ENCODE data around the gene PGPEP1.
"Not testable (repeated sequence)": the region's sequence is repeated elsewhere in the genome, so short reads cannot be mapped to it uniquely, and the experiment has no call there.

PGPEP1 gene

GRCh38 chr19:18377026-18377425, 36.6 kb downstream of the PGPEP1 start:
- DNase-seq (ENCODE audit: low spot score) (no peak), ATAC-seq (ENCODE audit: low read depth) (no peak)
- peak overlapping the region; percentile 41 for H3K27ac ChIP-seq (ENCODE audit: poor library complexity, severe bottlenecking)
- no peak overlapping the region for H3K4me3 ChIP-seq (ENCODE audit: severe bottlenecking)
- H3K36me3 ChIP-seq (ENCODE audit: low read depth): no peaks in the 10 kb centered on the region
- no peaks in the 10 kb centered on the region for H3K27me3 ChIP-seq (ENCODE audit: insufficient read depth, poor library complexity, severe bottlenecking)
- H3K4me1 ChIP-seq (ENCODE audit: insufficient read depth, poor library complexity, severe bottlenecking): peaks cover 34% of the 10 kb centered on the region
- H3K9me3 ChIP-seq (ENCODE audit: severe bottlenecking): no peaks in the 10 kb centered on the region
- TF ChIP-seq CTCF (IDR thresholded peaks at IDR 0.05; ENCODE audit: poor library complexity, severe bottlenecking): no peak

- H3K27ac ChIP-seq (ENCODE audit: poor library complexity, severe bottlenecking): peak overlapping the region; percentile 26
- TF ChIP-seq CTCF (IDR thresholded peaks at IDR 0.05; ENCODE audit: poor library complexity, severe bottlenecking): no peak
- H3K9me3 ChIP-seq (ENCODE audit: severe bottlenecking): no peaks in the 10 kb centered on the region
- DNase-seq (ENCODE audit: low spot score) (no peak), ATAC-seq (ENCODE audit: low read depth) (peak; percentile 75)
- H3K27me3 ChIP-seq (ENCODE audit: insufficient read depth, poor library complexity, severe bottlenecking): no peaks in the 10 kb centered on the region
- no peak overlapping the region for H3K4me3 ChIP-seq (ENCODE audit: severe bottlenecking)
- no peaks in the 10 kb centered on the region for H3K36me3 ChIP-seq (ENCODE audit: low read depth)
- H3K4me1 ChIP-seq (ENCODE audit: insufficient read depth, poor library complexity, severe bottlenecking): peaks cover 18% of the 10 kb centered on the region
Observed at GRCh38 chr19:18379803-18380747, 39.7 kb downstream of the PGPEP1 start.

GRCh38 chr19:18380843-18381242, 40.4 kb downstream of the PGPEP1 start:
- DNase-seq (ENCODE audit: low spot score) (no peak), ATAC-seq (ENCODE audit: low read depth) (no peak)
- no peak for TF ChIP-seq CTCF (IDR thresholded peaks at IDR 0.05; ENCODE audit: poor library complexity, severe bottlenecking)
- no peak overlapping the region for H3K27ac ChIP-seq (ENCODE audit: poor library complexity, severe bottlenecking)
- H3K9me3 ChIP-seq (ENCODE audit: severe bottlenecking): no peaks in the 10 kb centered on the region
- no peaks in the 10 kb centered on the region for H3K27me3 ChIP-seq (ENCODE audit: insufficient read depth, poor library complexity, severe bottlenecking)
- no peak overlapping the region for H3K4me3 ChIP-seq (ENCODE audit: severe bottlenecking)
- H3K36me3 ChIP-seq (ENCODE audit: low read depth): no peaks in the 10 kb centered on the region
- H3K4me1 ChIP-seq (ENCODE audit: insufficient read depth, poor library complexity, severe bottlenecking): peaks cover 25% of the 10 kb centered on the region

GRCh38 chr19:18383622-18384021, 43.2 kb downstream of the PGPEP1 start:
- H3K4me1 ChIP-seq (ENCODE audit: insufficient read depth, poor library complexity, severe bottlenecking): peaks cover 17% of the 10 kb centered on the region
- DNase-seq (ENCODE audit: low spot score); H3K27ac ChIP-seq (ENCODE audit: poor library complexity, severe bottlenecking); H3K4me3 ChIP-seq (ENCODE audit: severe bottlenecking); H3K27me3 ChIP-seq (ENCODE audit: insufficient read depth, poor library complexity, severe bottlenecking); ATAC-seq (ENCODE audit: low read depth); H3K9me3 ChIP-seq (ENCODE audit: severe bottlenecking); H3K36me3 ChIP-seq (ENCODE audit: low read depth): not testable (repeated sequence)

- Histone ChIP-seq H3K36me3 (ENCODE audit: low read depth) (peaks cover 19% of the 10 kb centered on the region), H3K27me3 (ENCODE audit: insufficient read depth, poor library complexity, severe bottlenecking) (no peaks in the 10 kb centered on the region), H3K9me3 (ENCODE audit: severe bottlenecking) (no peaks in the 10 kb centered on the region), H3K4me3 (ENCODE audit: severe bottlenecking) (no peak overlapping the region), H3K27ac (ENCODE audit: poor library complexity, severe bottlenecking) (no peak overlapping the region), H3K4me1 (ENCODE audit: insufficient read depth, poor library complexity, severe bottlenecking) (peaks cover 14% of the 10 kb centered on the region)
- no peak for TF ChIP-seq CTCF (IDR thresholded peaks at IDR 0.05; ENCODE audit: poor library complexity, severe bottlenecking)
- DNase-seq (ENCODE audit: low spot score) (no peak), ATAC-seq (ENCODE audit: low read depth) (no peak)
Observed at GRCh38 chr19:18384775-18385174, 44.4 kb downstream of the PGPEP1 start.
